Left lung (tissue), 10 donors: ENCODE data around the gene CLN6. TPM values are rescaled to one million over a fixed set of nuclear protein-coding genes. Genes with fewer than 3 reads are reported as not detected.

Source experiments
- ATAC-seq: fragments of 200-7000 bp; cut with Tn5 transposase; one replicate; pipeline ENCODE4 v1.9.1; 2020; ENCODE audit warnings: moderate library complexity
- DNase-seq, 4 donors: peaks; one replicate each; pipeline ENCODE4 v3.0.0-alpha.2; 2013 to 2020
- H3K27ac ChIP-seq, 2 donors: fragments of 200-600 bp; sonication (generic) in 1 of 2; one replicate each; pipeline versions ENCODE4 v1.5.0 to v1.8.0; 2020 to 2021
- H3K27me3 ChIP-seq, 2 donors: fragments of 200-600 bp; sonication (generic) in 1 of 2; one replicate each; pipeline versions ENCODE4 v1.5.0 to v1.8.0; 2020 to 2021
- H3K36me3 ChIP-seq, 2 donors: fragments of 200-600 bp; sonication (generic) in 1 of 2; one replicate each; pipeline versions ENCODE4 v1.5.0 to v1.8.0; 2020 to 2021
- H3K4me1 ChIP-seq, 2 donors: fragments of 200-600 bp; one replicate each; pipeline ENCODE4 v1.8.0; 2021
- H3K4me3 ChIP-seq, 2 donors: fragments of 200-600 bp; sonication (generic) in 1 of 2; one replicate each; pipeline versions ENCODE4 v1.5.0 to v1.8.0; 2020 to 2021; ENCODE audit warnings: mild to moderate bottlenecking in 1 of 2
- H3K9me3 ChIP-seq, 2 donors: fragments of 200-600 bp; sonication (generic) in 1 of 2; one replicate each; pipeline versions ENCODE4 v1.5.0 to v1.8.0; 2020 to 2021
- intact Hi-C, 2 donors: fragments of 100-400 bp; cut with DNase I; formaldehyde crosslinking; loops; one replicate each; pipeline versions ENCODE4 v1.11.2 to v1.14.2; 2022
- polyA plus RNA-seq, 6 donors: library from polyadenylated mRNA; unstranded; fragments of 120-200 nt; gene quantifications; one replicate each; pipeline ENCODE4 v1.2.1, GENCODE V29; 2013; ENCODE audit not compliant: insufficient read length in 6 of 6
- total RNA-seq, 2 donors: library from RNA; stranded (reverse); fragmentation: NEBNext Ultra II Directional; extraction: Animal tissue kit (Norgen Biotek cat#: 25700); gene quantifications; one replicate each; pipeline ENCODE4 v1.2.1, GENCODE V29; 2021
- TF ChIP-seq, protein P1 (sequence below), 2 donors: fragments of 200-600 bp; sonication (generic) in 1 of 2; IDR thresholded peaks; one replicate each; pipeline versions ENCODE4 v1.5.0 to v1.8.0; 2021; ENCODE audit warnings: antibody characterized with exemption in 2 of 2
- donor health status: DM: no; HTN: yes; CAD: no.
- donor health status: DM: no; HTN: no; CAD: no.

CLN6 gene
- total and polyA plus RNA-seq, 8 donors: 28.3 to 50.3 (median 37.5) TPM

DNA sequence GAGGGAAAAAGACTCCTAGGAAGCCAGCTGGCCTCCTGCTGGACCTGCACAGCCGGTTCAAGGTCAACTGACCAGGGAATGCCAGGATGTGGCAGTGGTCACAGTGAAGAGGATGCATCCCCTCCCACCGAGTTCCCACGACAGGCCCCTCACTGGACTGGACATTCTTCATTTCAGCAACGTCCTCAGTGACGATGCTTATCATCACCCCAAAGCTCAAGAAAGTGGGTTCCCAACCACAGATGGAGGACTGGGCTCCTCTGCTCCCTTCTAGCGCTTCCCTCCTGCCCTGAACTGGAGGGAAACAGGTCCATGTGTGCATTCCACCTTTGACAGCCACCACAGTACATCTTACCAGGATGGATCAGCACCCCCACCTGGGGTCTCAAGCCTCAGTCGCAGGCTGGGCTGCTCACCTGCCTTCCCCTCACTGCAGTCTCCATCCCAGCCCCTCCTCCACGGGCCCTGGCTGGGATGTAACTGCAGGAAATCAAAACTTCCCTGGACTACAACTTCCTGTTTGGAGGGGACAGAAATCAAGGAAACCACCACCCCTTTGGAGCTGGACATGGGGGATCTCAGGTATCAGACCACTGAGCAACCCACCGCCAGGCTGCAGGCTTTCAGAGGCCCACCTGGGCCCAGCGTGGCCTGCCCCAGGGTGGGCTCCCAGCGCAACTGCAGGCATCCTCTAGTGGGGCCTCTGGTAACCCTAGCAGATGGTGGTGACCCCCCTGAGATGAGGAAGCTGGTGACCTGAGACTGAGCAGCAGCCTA is 31.7 kb downstream of the CLN6 start:
- H3K36me3 ChIP-seq: peaks cover 0 to 52% of the 10 kb centered on the region in 2 donors
- H3K4me3 ChIP-seq: no peak overlapping the region
- H3K9me3 ChIP-seq: no peaks in the 10 kb centered on the region
- intact Hi-C loops: no loop called here
- no peak for ATAC-seq
- H3K27ac ChIP-seq: no peak overlapping the region
- TF ChIP-seq, protein P1, sequence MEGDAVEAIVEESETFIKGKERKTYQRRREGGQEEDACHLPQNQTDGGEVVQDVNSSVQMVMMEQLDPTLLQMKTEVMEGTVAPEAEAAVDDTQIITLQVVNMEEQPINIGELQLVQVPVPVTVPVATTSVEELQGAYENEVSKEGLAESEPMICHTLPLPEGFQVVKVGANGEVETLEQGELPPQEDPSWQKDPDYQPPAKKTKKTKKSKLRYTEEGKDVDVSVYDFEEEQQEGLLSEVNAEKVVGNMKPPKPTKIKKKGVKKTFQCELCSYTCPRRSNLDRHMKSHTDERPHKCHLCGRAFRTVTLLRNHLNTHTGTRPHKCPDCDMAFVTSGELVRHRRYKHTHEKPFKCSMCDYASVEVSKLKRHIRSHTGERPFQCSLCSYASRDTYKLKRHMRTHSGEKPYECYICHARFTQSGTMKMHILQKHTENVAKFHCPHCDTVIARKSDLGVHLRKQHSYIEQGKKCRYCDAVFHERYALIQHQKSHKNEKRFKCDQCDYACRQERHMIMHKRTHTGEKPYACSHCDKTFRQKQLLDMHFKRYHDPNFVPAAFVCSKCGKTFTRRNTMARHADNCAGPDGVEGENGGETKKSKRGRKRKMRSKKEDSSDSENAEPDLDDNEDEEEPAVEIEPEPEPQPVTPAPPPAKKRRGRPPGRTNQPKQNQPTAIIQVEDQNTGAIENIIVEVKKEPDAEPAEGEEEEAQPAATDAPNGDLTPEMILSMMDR (IDR thresholded peaks at IDR 0.05): no peak
- no peak for DNase-seq
- no peaks in the 10 kb centered on the region for H3K27me3 ChIP-seq
- no peaks in the 10 kb centered on the region for H3K4me1 ChIP-seq

DNA sequence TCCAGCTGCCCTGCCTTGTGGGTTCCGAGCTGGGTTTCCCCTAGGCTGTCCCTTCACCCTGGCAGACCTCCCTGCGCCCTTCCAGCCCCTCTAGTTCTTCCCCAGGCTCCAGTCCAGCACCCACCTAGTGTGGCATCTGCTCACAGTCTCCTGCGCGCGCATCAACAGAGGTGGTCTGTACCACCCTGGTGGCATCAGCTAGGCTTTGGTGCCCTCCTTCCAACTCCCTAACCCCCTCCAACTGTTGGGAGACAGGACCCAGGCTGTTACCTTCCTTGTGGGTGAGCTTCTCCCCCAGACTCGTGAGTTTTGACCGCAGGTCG is 32.4 kb downstream of the CLN6 start:
- TF ChIP-seq, protein P1 (IDR thresholded peaks at IDR 0.05): no peak
- H3K4me3 ChIP-seq: no peak overlapping the region
- no peak for DNase-seq
- intact Hi-C loops: no loop called here
- H3K4me1 ChIP-seq: no peaks in the 10 kb centered on the region
- H3K36me3 ChIP-seq: peaks cover 0 to 59% of the 10 kb centered on the region in 2 donors
- H3K27me3 ChIP-seq: no peaks in the 10 kb centered on the region
- H3K27ac ChIP-seq: no peak overlapping the region
- H3K9me3 ChIP-seq: no peaks in the 10 kb centered on the region
- no peak for ATAC-seq

DNA sequence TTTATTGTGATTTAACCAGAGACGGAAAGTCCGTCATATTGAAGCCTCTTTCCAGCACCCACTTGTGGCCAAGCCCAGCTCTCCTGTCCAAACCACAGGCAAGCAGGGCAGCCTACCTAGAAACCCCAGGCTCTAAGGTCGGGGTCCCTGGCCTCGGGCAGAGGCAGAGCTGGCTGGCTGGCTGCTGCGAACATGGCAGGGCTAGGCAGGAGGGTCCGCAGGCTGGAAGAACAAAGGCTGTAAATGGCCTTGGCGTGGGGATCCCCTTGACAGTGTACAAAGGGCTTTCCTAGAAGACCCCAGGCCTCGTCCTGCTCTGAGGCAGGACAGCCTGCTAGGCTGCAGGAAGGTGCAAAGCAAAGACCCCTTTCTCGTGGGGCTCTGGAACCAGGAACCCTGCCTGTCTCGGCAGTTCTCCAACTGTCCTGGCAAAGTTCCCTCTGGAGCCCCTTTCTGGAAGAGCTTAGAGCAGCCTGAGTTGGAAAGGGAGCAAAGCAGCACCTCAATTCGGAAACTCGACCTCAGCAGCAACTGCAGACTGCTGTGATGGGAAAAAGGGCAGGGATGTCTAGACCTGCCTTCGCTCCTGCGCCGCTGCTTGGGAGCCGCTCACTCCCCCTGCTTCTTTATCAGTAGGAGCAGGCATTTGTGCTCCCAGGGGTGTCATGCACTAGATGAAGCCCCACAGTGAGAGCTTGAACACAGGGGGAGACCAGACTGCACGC is 32.9 kb downstream of the CLN6 start:
- DNase-seq (no peak), ATAC-seq (no peak)
- TF ChIP-seq, protein P1 (IDR thresholded peaks at IDR 0.05): no peak
- H3K27me3 ChIP-seq: no peaks in the 10 kb centered on the region
- H3K9me3 ChIP-seq: no peaks in the 10 kb centered on the region
- H3K4me1 ChIP-seq: no peaks in the 10 kb centered on the region
- intact Hi-C loops: no loop called here
- no peak overlapping the region for H3K27ac ChIP-seq
- H3K4me3 ChIP-seq: no peak overlapping the region
- peaks cover 0 to 64% of the 10 kb centered on the region in 2 donors for H3K36me3 ChIP-seq

DNA sequence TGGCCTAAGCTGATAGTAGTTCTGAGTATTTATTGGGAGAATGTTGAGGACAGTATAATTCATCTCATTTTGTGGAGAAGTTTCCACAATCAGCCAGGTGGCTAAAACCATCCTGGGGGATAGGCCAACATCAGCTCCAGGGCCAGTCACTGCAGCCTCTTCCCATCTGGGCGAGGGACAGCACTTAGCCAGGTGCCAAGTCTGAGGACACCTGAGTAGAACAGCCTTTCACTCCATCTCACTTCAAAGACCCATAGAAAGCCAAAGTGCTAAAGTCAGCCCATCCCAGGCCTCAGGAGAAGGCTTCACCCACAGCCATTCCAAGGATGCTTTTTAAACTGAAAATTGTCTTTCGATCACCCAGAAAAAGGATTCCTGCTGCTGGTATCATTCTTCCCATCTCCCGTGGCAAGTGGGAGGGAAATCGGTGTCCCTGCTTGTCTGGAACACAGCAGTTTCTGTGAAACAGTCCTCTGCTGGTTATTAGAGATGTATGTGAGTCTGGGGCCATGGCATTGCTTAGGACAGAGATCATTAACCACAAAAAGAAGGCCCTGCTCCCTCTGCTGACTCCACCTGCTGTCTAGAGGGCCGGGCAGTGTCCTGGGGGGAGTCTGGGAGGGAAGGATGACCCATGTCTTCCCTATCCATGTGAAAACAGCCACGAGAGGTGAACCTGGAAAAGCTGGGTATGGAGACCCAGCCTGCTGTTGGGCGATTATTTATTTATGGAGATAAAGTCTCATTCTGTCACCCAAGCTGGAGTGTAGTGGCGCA is 34.0 kb downstream of the CLN6 start:
- no peaks in the 10 kb centered on the region for H3K4me1 ChIP-seq
- TF ChIP-seq, protein P1 (IDR thresholded peaks at IDR 0.05): no peak
- DNase-seq: no peak
- H3K9me3 ChIP-seq: no peaks in the 10 kb centered on the region
- H3K4me3 ChIP-seq: no peak overlapping the region
- H3K27ac ChIP-seq: no peak overlapping the region
- no peak for ATAC-seq
- peaks cover 0 to 74% of the 10 kb centered on the region in 2 donors for H3K36me3 ChIP-seq
- intact Hi-C loops: no loop called here
- no peaks in the 10 kb centered on the region for H3K27me3 ChIP-seq
